ENCODE results near the gene MLLT3.
"Not testable (repeated sequence)": the region's sequence is repeated elsewhere in the genome, so short reads cannot be mapped to it uniquely, and the experiment has no call there.

MLLT3 gene

GRCh38 chr9:20598367-20598766 lies 23.9 kb downstream of the MLLT3 start:
- no peak for DNase-seq (ENCODE audit: low spot score)

DNA sequence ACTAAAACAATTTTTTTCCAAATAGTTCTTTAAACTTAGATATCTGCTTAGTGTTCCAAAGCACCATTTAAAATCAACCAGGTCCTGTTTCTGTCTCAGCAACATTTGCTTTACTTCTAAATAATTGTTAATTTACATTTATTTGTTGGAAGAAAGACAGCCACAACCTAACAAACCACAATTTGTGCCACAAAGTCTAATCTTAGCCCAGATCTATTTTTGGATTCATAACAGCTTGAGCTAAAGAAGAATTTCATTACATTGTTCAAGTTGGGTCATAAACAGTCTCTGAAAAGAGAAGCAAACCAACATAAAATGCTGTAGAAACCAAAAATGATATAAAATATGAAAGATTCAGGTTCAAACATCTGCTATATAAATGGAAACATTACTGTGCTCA lies 24.4 kb downstream of the MLLT3 start:
- no peak for DNase-seq (ENCODE audit: low spot score)

DNA sequence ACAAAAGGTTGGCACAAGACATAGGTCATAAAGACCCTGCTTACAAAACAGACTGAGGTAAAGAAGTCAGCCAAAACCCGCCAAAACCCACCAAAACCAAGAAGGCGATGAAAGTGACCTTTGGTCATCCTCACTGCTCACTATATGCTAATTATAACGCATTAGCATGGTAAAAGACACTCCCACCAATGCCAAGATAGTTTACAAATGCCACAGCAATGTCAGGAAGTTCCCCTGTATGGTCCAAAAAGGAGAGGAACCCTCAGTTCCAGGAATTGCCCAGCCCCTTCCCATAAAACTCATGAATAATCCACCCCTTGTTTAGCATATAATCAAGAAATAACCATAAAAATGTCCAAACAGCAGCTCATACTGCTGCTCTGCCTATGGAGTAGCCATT lies 27.7 kb downstream of the MLLT3 start:
- no peak for DNase-seq (ENCODE audit: low spot score)

DNA sequence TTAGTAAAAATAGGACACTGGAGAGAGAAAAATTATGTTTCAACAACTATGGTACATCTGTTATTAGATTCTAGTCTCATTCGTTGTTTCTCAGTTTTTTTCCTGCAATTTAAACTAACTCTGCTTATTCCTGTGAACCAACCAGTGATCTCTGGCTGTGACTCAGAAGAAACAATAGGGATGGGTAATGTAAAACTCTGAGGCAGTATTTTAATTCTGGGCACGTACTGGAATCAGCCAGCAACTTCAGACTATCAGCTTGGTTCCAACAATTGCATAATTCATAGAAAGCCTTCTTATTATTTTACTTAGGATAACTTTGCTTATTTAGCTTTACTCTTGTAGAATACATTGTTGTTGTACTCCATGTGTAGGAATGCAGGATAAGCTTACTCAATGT lies 28.8 kb downstream of the MLLT3 start:
- DNase-seq (ENCODE audit: low spot score) = no peak

- DNase-seq (ENCODE audit: low spot score) = no peak
Measured at GRCh38 chr9:20593105-20593504, 29.2 kb downstream of the MLLT3 start.

DNA sequence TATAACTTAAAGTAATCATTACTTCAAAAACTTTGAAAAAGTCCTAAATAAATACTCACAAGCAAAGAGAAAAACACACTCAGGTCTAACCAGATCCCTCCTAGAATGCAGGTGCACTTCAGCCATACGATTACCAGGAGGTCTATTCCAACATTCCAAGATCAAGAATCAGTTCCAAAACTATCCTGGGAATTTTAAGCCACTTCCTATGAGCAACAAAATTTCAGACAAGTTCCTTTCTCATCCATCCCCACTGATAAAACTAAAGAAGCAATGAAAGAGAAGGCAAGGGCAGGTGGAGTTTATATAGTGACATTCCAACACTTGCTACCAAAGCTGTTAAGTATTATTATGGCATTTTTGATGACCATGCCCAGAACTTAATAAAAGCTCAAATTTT lies 29.6 kb downstream of the MLLT3 start:
- DNase-seq (ENCODE audit: low spot score) = no peak

DNA sequence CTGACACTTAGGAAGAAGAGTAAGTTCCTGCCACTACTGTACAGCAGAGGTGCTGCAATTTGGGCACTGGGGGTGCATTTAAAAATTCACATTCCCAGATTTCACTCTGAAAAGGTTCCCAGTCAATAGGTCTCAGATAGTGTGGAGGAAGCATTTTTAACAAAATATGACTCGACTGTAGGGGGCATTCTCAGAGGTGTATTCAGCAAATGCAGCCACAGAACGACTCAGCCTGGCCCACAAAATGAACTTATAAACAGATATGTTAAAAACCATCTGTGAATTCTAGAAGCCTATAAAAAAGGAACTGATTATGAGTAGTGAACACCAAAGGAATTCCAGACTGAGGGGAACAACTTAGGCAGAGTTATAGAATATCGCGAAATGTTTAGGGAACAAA lies 31.1 kb downstream of the MLLT3 start:
- no peak for DNase-seq (ENCODE audit: low spot score)

DNA sequence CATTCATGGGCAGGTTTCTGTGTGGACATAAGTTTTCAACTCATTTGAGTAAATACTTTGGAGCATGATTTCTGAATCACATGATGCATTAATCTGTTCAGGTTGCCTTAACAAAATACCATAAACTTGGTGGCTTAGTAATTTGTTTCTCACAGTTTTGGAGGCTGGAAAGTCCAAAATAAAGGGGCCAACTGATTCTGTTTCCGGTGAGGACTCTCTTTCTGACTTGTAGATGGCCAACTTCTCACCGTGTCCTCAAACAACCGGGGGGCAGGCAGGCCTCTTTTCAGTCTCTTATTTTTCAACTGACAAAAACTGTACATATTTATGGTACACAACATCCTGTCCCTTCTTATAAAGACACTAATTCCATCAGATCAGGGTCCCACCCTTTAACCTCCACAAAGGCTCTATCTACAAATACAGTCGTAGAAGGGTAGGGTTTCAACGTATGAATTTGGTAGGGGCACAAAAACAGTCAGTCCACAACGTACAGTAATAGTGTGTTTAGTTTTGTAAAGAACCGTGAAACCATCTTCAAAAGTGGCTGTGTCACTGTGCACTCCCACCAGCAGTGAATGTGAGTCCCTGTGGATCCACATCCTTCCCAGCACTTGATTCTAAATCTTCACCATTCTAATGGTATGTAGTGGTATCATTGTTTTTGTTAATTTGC lies 37.2 kb downstream of the MLLT3 start:
- no peak for DNase-seq (ENCODE audit: low spot score)

- not testable (repeated sequence) for DNase-seq (ENCODE audit: low spot score)
Measured at GRCh38 chr9:20583088-20583487, 39.2 kb downstream of the MLLT3 start.

- DNase-seq (ENCODE audit: low spot score) = no peak
Measured at GRCh38 chr9:20582150-20582549, 40.1 kb downstream of the MLLT3 start.

- DNase-seq (ENCODE audit: low spot score) = no peak
Measured at GRCh38 chr9:20580673-20581072, 41.6 kb downstream of the MLLT3 start.

GRCh38 chr9:20579524-20580314 lies 42.6 kb downstream of the MLLT3 start:
- DNase-seq (ENCODE audit: low spot score) = no peak

DNA sequence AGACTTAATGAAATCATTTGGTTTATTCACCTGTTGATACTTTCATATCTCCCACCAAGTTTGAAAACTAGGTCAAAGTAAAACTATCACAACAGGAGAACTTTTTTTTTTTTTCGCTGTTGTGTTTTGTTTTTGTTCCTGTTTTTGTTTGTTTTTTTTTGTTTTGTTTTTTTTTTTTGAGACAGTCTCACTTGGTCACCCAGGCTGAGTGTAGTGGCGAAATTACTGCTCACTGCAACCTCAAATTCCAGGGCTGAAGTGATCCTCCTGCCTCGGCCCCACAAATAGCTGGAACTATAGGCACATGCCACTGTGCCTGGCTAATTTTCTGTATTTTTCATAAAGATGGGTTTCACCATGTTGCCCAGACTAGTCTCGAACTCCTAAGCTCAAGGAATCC lies 49.3 kb downstream of the MLLT3 start:
- DNase-seq (ENCODE audit: low spot score) = no peak

- DNase-seq (ENCODE audit: low spot score) = no peak
Measured at GRCh38 chr9:20570756-20571155, 51.5 kb downstream of the MLLT3 start.

- no peak for DNase-seq (ENCODE audit: low spot score)
Measured at GRCh38 chr9:20570087-20570486, 52.2 kb downstream of the MLLT3 start.

DNA sequence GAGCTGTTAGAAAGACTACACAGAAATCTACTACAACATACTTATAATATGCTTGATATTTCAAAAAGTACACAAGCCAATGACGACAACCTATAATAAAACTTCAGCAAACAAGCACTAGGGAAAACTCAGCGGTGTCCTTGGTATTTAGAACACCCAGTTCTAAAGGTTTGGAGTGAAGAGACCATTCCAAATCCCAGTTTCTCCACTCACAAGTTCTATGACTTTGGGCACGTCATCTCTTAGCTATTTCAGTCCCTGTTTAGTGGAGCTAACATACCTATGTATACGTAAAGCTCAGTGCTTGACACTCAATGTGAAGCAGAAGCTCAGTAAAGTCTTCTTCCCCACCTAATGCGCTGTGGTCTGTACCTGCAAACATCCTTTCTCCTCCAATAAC lies 52.8 kb downstream of the MLLT3 start:
- no peak for DNase-seq (ENCODE audit: low spot score)

DNA sequence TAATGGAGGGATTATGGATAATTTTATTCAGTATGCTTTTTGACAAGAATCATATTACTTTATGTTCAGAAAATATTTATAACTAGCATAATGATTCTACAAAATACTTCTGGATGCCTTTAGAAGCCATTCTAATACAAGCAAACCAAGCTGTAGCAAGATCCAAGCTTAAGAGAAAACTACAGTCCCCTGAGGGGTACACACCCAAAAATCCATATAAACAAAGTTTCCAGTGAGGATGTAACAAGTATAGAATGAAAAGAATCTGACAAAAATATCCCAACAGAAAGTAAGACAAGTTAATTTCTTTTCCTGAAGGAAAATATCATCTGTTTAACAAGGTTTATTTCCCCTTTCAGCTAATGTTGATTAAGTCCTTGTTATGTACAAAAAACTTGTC lies 53.9 kb downstream of the MLLT3 start:
- no peak for DNase-seq (ENCODE audit: low spot score)

DNA sequence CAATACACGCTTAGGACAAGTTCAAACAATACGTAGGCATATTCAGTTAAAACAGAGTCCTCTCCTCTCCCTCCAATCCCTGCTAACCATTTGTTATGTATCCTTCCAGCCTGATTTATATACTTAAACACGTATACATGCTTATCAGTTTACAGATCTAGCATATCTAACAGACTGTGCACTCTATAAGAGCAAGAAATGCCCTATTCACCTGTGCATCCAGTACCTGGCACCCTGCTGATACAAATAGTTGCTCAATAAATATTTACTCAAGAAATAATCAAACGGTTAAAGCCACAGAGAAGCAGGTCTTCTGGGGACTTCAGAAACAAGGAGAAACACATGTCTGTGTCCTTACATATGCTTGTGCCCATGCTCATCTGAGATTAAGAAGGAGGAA lies 55.9 kb downstream of the MLLT3 start:
- no peak for DNase-seq (ENCODE audit: low spot score)

DNA sequence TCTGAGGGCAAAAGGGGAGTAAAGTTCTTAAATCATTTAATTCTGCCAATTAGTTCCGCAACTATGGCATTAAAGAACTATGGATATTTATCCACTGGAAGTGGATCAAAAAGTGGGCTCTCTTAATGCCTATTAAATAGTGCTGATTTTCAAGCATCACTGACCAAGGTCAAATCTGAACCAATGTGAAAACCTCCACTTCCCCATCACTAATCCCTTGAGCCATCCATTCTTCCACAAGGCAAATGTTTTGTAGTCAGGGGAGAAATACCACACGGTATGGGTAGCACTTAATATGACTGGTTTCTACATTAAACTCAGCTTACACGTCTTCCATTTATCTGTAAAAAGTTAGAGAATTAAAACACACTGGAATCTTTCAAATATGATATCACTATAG lies 57.6 kb downstream of the MLLT3 start:
- no peak for DNase-seq (ENCODE audit: low spot score)

- no peak for DNase-seq (ENCODE audit: low spot score)
Measured at GRCh38 chr9:20563917-20564316, 58.4 kb downstream of the MLLT3 start.

DNA sequence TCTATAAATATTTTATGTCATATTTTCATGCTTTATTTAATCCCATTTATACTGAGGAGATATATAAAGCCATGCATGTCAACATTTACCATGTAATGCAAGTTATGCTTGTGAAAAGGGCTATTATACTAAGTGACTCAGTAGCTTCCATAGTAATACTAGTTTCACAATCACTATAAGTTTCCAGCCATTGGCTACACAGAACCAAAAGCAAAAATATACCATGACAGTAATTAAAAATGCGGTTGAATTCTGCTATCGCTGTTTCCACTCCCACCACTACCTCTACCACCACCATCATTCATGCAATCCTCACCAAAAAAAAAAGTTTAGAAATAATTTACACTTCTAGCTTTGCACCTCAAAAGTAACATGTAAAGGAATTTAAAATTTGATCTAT lies 60.2 kb downstream of the MLLT3 start:
- DNase-seq (ENCODE audit: low spot score) = no peak

DNA sequence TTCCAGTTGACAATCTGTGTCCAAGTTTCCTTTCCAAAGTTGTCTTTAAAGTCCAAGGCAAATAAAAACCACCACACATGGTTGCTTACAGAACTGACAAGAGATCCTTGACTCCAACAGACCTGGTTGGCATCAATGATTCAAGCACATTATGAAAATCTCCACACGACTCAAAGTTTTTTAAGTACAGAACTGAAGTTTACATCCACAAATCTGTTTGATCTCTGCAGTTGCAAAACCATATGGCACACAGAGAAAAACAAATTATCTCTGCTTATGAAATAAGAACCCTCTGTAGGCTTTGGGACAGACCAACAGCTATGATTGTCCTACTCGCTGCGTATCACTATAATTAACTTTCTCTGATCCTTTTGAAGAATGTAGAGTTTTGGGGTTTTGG lies 60.8 kb downstream of the MLLT3 start:
- DNase-seq (ENCODE audit: low spot score) = no peak

GRCh38 chr9:20559231-20559890 lies 62.9 kb downstream of the MLLT3 start:
- DNase-seq (ENCODE audit: low spot score) = no peak
